GM19193 (cell line): Measurements from ENCODE around the gene RAI1.
A peak's percentile ranks its signal among the peaks of the same experiment; 100 is the strongest.

Experiments
- POLR2A ChIP-seq: IDR thresholded peaks from 4 replicates; pipeline ENCODE4 v1.6.1; 2011; ENCODE audit not compliant: insufficient read depth, insufficient read length; ENCODE audit errors: extremely low read depth

RAI1 gene

DNA sequence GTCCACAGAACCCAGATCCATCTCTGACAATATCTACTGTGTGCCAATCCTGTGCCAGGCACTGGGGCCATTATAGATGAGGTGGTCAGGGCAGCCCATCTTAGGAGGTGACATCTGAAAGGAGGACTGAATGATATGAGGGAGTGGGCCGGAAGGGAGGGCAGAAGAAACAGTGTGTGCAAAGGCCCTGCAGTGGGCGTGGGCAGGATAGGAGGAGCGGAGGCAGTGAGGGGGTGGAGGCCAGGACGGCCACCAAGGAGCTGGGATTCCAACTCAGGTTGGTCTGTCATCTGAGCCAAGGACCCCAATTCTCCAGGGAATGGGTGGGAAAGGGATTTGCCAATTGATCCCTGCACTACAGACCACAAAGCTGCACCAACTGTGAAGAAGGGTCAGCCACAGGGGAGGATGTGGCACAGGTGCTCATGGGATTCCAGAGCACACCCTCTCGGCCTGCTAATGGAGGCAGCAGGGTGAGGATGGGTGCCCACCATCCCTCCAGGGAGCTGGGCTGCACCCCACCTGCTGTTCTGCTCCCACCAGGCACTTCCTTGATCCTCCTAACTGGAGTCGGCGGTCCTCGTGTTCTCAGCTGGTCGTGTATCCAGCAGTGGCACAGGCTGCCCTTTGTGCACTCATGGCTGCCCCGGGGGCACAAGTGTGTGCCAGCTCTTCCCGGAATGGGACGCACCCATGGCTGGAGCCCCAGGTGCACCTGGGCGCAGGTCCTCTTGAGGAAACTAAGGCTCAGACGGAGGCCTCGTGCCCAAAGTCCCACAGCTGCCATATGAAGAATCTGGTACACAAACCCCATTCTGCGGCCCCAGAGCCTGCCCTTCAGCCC is 145.9 kb downstream of the RAI1 start:
- TF ChIP-seq POLR2A = no peak

DNA sequence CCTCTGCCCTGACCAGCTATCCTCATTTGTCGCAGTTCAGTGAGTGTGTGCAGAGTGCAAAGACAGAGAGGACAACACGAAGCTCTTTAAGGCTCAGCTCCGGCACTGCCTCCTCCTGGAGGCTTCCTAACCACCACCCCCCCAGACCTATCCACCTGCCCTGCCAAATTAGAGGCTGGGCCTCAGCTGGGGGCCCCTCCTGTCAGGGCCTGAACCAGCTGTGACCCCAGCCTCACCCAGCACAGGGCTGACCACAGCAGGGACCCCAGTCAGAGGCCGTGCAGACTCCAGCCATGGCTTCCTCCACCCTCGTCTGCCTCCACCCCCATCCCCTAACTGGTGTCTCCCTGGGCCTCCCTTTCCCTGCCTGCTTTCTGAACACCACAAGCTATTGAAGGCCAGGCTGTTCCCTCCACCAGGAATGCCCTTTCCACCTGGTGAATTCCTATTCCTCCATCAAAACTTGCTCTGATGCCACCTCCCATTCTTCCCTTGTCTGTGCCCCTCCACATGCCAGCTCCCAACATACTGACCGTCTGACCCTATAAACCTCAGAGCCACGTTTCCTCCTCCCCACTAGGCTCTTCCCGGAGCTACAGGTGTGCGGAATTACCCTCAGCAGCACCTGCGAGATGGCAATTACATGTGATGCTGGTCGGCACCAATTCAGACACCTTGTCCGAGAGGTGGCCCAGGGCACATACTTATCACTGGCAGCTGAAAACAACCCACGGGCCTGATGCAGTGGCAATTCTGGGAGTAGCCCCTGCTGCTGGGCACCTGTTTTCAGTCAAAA is 146.8 kb downstream of the RAI1 start:
- no peak for TF ChIP-seq POLR2A

DNA sequence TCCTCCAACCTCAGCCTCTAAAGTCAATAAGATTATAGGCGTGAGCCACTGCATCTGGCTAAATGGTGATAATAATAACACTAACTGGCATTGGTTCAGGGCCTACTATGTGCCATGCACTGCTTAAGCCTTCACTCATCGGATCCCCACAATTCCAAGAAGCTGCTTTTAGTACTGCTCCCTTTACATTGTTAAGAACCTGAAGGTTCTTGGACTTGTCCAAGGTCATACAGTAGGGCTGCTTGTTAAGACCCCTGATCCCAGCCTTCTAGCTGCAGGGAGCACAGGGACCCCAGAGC is 149.0 kb downstream of the RAI1 start:
- no peak for TF ChIP-seq POLR2A

- no peak for TF ChIP-seq POLR2A
Measured at GRCh38 chr17:17830740-17831207, 149.5 kb downstream of the RAI1 start.

DNA sequence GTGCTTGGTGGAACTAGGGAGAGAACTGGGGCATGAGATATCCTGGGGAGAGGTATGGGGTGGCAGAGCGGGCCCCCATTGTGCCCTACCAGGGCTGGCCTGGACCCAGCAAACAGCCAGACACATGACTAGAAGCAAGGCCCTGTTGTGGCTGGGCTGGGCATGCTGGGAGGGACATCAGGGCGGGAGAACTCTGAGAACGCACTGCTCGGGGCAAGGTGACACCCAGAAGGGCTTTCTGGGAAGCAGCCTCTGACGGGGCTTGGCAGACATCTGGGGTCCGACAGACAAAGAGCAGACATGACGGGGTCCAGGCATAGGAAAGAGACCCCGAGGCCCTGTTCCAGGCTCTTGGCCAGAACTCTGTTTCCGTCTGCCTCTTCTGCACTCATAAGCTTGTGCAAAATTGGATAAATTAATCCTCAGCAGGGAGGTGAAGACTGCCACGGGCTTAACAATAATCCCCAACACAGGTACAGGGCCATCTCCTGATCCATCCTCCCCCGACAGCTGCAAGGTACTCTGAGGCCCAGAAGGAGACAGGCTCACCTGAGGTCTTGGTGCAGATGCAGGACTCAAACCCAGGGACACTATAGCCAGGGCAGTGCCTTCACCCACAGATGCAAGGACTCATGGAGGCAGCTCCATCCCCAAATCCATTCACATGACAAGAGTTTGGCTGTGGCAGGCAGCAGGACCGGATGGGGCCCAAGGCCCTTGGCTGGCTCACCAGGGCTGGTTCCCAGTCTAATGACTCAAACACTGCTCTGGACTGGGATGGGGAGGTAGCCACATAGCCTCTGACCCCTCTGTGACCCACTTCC is 150.2 kb downstream of the RAI1 start:
- no peak for TF ChIP-seq POLR2A

DNA sequence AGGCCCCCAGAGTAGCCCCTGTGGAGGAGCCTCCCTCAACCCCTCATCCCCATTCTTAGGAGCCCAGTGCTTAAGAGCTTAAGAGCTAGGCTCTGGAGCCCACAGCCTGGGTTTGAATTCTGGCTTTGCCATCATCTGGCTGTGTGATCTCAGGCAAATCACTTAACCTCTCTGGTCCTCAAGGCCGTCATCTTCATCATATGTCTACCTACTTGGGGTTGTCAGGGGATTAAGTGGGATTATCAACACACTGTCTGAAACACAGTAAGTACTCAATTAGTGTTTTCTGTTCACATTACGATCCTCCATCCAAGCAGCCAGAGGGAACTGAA is 150.7 kb downstream of the RAI1 start:
- TF ChIP-seq POLR2A = no peak

- no peak for TF ChIP-seq POLR2A
Measured at GRCh38 chr17:17833658-17834357, 152.6 kb downstream of the RAI1 start.

- no peak for TF ChIP-seq POLR2A
Measured at GRCh38 chr17:17834974-17835373, 153.7 kb downstream of the RAI1 start.

DNA sequence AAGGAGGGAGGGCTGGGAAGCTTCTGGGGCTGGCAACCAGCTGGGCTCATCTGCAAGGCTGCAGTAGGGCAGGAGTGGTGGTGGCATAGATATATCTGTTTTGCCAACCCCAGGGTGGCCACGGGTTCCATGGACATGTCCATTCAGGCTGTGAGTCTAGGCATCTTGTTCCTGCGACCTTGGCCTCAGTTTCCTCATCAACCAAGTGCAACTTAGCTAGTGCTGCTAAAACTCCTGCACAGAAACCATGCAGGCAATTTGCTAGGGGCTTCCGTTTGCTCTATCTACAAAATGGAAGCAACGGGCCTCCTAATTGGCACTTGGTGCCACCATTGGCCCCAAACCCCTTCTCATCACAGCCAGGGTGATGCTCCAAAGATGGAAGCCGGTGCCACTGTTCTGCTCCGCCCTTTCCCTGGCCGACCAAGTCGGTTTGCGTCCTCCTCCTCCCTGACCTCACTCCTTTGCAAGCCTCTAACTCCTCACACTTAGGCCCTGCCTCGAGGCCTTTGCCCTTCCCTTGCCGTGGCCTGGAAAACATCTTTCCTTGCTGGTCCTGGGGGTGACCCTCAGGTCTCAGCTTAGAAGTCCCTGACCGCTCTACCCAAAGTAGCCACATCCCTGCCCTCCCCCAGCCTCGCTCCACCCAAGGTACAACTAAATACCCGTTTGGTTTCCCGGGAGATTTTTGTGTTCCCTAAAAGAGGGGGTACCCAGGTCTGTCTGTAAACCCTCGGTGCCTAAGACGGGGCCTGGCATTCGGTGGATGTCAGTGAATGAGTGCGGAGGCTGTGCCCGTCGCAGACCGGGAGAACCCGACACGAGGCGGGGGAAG is 154.4 kb downstream of the RAI1 start:
- no peak for TF ChIP-seq POLR2A

- peak; percentile 91 for TF ChIP-seq POLR2A
Measured at GRCh38 chr17:17836250-17836817, 155.1 kb downstream of the RAI1 start.

- no peak for TF ChIP-seq POLR2A
Measured at GRCh38 chr17:17836818-17837379, 155.6 kb downstream of the RAI1 start, which contains the start of gene SREBF1. SREBF1 (minus strand) TSS chr17:17836986; CDS start chr17:17836817, 169 bp downstream.

DNA sequence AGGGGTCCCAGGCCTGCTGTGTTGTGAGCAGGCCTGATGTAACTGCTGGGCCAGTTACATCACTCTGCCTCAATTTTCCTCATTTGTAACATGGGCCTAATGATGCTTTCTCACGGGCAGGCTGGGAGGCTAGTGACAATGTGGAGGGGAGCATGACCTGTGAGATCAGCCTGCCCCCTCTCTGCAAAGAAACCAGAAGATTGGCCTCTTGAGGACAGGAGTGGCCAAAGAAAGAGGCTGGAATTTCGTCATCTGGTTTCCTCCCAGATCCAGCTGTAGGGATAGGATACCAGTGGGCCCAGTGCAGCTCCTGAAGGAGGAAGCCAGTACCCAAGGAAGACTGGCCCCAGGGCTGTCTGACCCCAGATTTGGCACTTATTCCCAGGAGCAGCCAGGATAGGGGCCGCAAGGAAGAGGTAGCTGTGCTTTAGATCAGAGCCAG is 156.1 kb downstream of the RAI1 start:
- TF ChIP-seq POLR2A = peak; percentile 6
